HG02973 (cell line): ENCODE results near the gene FAM171A2.
"Not testable (repeated sequence)": the region's sequence is repeated elsewhere in the genome, so short reads cannot be mapped to it uniquely, and the experiment has no call there.

ENCODE experiments used
- ATAC-seq: cut with Tn5 transposase; IDR thresholded peaks from one replicate; pipeline ENCODE4 v1.9.1; 2021; ENCODE audit warnings: moderate library complexity; ENCODE audit not compliant: unreplicated experiment

FAM171A2 gene

DNA sequence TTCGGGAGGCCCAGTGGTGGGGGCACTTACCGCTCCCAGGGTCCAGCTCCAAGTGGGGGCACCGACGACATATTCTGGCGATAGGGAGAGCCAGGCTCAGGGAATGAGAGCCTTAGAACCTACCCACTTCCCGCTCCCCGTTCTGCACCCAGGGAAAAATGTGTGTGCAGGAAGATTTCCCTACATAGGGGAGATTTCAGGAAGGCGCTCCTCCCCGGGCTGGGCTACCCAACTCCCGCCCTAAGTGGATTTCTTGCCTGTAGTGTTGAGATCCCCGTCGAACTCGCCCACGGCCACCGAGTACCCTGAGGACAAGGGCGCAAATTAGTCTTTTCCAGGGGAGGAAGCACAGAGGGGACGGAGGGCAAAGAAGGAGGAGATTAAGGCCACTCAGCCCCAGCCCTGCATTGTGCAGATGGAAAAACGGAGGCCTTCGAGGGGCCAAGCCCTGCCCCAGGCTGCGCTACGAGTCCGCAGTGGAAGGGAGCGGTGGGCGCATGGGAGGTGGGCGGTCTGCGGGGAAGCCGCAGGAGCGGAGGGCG lies 20.7 kb upstream of the FAM171A2 start:
- ATAC-seq, result no peak

DNA sequence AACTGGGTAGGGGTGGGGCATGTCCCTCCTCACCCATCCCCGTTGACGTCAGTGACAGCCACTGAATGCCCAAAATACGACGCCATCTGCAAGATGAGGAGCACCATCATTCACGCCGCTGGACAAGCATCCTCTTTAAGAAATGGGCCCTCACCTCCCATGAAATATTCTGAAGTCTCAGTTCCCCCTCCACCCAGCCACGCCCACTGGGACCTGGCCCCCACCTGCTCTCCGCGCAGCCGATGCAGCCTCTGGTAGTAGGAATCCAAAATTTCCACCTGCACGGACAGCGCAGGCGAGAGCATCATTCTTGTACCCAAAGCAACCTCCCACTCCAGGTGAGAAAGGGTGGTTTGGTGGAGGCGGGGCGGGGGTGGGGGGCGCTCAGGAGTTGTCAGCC lies 20.2 kb upstream of the FAM171A2 start:
- no peak for ATAC-seq

DNA sequence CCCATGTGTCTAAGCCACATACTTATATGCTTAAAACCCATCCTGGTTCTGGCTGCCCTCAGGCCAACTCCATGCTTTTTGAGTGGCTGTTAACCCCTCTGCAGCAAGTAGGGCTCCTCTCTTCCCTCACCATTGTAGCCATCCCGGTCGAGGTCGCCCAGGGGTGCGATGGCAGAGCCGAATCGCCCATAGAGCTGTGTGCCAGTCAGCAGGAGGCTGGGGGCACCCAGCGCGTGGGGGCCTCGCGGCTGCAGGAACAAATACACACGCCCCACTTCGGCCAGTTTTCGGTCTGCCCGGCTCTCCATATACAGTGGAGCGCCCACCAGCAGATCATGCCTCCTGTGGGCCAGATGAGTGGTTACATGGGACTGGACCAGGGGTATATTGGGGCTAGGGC lies 19.7 kb upstream of the FAM171A2 start:
- ATAC-seq, result no peak

DNA sequence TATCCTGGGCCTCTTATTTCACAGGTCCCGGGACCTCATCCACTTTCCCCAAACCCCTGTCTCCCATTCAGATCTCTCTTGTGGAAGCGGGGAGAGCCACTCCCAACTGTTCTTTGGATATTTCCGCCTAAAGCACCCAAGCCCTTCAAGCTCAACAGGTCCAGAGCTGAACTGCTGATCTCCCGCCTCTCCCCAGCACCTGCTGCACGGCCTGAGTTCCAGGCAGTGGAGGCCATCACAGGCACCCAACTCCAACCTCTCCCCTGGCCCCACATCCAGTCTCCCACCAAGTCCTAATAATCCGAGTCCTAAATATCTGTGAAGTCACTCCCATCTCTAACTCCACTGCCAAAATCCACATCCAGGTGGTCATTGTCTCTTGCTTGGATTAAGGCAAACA lies 19.3 kb upstream of the FAM171A2 start:
- ATAC-seq, result no peak

DNA sequence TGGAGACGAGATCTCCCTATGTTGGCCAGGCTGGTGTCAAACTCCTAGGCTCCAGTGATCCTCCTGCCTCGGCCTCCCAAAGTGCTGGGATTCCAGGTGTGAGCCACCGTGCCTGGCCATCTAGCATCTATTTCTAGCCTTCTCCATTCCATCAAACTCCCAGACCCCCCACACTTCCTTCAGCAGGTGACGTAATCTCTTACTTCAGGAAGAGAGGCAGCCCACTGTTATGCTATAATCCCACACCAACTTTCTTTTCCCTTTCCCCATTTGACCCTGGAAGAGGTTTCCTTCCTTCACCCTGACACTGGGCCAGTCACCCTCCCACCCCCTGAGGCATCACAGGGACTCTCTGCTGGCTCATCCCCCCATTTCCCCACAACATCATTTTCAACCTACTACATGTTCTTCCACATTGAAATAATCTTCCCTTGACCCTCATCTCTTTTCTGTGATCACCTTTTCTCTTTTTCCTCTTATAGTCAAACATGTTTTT lies 18.2 kb upstream of the FAM171A2 start:
- ATAC-seq, result no peak

DNA sequence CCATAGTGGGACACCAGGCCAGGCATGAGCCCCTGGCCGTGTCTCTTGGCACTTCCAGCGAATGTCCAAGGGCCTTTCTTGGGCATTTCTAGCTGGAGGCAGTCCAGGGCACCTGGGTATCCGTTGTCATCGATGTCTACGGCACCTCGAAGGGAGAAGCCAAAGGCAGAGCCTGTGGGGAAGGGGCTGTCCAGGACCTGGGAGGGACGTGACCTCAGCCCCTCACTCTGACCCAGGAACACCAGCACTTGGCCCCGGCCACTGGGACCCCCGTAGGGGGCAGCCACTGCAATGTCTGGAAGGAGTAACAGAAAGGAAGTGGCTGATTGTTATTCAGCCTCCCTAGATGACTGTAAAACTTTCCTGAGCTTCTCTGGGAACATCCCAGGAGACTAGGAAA lies 17.1 kb upstream of the FAM171A2 start:
- ATAC-seq, result no peak

DNA sequence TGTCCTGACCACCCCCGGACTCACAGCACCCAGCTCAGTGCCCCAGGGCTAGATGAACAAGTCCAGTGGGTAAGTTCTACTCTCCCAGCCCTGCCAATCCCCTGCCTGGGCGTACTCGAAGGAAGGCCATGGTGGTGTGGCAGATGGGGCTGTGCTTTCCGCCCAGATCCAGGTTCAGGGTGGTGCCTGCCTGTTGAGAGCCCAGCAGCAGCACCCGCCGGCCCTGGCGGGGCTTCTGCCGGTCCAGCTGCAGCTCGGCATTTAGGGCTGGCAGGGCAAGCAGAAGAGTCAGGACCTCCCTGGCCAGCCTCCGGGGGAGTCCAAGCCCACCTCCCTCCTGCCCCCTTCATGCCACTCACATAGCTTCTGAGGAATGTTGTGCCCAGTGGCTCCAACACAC lies 16.2 kb upstream of the FAM171A2 start:
- ATAC-seq, result no peak

DNA sequence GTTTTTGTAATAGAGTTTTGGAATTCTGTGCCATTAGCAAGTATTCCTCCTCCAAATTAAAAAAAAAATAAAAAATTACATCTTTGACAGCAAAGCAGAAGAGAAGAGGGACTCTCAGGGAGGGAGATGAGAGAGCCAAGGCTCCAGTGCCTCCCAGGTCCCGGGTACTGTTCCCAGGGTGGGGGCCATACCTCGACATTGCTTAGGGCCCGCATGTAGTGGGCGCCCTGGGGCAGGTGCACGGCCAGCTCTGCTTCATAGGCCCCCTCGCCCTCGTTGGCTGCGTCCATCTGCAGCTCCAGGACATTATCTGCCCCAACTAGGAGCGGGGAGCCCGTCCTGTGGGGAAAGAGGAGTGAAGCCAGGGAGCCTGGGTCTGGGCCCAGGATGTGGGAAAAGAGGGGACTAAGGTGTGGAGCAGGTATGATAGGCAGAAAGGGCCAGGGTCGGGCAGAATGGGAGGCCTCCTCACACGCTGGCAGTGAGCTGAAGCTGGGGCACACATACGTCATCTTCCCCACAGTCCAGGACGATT lies 14.6 kb upstream of the FAM171A2 start:
- ATAC-seq, result no peak

DNA sequence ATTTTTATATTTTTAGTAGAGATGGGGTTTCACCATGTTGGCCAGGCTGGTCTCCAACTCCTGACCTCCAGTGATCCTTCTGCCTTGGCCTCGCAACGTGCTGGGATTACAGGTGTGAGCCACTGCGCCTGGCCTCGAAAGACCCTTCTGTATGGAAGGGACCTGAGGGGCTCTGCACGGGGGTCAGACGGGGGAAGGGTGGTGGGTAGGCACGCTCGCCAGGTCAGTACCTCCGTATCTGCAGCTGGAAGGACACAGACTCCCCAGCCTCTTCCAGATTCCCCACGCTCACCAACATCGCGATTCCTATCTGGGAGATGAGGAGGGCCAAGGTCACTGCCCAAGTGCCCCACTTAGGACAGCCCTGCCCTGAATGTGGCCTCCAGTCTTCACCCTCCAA lies 13.1 kb upstream of the FAM171A2 start:
- no peak for ATAC-seq

DNA sequence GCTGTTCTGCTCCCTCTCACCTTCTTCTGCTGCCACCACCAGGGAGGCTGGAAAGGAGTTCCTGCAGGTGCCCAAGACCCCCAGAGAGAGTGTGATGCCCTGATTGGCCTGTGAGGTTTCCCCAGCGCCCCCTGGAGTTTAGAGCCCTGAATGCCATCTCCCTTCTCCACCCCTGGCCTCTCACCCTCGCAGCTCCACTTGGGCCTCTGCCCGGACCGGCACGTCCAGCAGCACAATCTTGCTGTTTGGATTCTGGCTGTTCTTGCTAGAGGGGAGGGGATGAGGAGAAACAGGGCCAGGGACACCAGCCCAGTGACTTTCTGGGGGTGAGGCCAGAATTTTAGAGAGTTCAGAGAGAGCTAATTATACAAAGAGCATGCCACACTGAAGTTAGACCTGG lies 12.5 kb upstream of the FAM171A2 start:
- no peak for ATAC-seq

DNA sequence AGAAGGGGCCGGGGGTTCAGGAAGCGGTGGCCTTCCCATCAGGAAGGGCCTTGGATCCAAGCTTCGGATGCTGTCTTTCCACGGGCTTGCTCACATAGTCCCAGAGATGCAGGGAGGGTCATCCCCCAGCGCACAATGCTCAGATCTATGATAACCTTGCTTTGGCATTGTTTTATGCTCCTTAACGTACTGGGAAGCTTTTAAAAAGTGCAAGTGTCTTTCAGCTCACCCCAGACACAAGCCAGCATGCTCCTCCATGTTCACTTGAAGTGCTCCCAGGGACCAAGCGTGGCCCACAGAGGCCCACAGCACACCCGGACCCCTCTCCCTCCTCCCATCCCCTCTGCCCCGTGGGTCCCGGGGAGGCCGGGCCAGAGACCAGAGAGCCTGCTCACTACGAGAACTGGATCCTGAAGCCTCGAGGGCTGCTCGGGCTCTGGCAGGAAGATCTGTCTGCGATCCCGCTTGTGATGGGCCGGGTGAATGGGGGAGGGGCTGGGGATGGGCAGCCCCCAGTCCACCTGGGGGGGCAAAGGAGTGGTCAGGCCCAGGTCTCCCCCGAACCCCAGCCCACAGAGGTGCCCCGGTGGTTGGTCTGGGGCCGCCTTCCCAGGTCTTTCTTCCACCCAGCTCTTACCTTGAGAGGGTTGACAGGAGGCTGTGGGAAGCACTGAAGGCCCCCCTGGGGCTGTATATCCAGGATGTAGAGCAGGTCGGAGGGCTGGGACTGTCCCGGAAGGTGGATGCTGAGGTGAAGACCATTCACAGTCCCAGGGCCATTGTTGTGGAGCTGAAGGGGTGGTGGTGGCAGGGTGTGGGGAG lies 11.8 kb upstream of the FAM171A2 start:
- ATAC-seq, result no peak

DNA sequence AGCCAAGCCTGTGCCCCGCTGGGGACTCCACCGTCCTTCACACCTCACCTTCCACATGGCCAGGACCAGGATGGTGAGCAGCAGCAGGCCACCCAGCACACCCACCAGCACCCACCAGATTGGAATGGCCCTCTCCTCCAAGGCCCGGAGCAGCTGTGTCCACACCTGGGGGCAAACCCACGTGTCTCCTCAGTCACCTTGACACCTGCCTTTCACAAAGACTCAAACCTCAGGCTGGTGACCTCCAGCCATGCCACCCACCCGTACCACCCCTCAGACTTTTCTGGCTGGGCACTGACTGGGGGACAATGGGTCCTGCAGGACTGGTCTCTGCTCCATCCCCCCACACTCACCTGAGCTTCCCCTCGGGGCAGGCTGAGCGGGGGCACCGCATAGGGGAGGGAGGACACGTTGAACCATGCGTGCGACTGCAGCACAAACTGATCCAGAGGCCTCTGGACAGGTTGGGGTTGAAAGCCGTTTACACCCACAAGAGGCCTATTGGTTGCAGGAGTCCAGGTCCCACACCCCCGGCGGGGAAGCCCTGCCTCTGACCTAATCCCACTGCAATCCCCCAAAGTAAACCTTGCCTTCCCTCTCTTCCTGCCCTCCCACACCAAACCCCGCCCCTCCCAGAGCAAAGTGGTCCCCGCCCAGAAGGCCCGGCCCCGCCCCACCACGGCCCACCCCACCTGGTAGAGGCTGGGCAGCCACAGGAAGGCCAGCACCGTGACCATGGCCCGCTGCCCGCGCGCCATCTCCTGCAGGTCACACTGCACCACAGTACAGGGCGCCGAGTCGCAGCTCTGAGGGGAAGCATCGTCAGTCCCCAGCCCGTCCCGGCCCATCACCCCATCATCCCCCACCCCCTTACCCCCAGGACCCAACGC lies 10.9 kb upstream of the FAM171A2 start:
- ATAC-seq, result no peak

DNA sequence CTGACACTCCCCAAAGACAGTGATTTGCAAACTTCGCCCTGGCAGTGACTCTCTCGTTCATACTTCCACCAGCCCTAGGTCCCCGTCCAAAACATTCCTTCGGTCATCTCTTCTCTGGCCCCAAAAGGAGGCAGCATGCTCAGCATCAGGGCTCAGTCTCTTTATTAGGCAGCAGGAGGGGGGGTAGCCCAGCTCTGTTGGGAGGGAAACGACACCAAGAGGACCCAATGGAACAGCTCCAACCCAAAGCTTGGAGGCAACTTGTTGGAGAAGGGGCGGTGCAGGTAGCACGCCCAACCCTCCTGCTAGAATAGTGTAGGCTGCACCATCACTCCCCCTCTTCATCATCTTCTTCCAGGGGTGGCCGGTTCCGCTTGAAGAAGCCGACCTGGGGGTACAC lies 8.4 kb upstream of the FAM171A2 start:
- no peak for ATAC-seq

DNA sequence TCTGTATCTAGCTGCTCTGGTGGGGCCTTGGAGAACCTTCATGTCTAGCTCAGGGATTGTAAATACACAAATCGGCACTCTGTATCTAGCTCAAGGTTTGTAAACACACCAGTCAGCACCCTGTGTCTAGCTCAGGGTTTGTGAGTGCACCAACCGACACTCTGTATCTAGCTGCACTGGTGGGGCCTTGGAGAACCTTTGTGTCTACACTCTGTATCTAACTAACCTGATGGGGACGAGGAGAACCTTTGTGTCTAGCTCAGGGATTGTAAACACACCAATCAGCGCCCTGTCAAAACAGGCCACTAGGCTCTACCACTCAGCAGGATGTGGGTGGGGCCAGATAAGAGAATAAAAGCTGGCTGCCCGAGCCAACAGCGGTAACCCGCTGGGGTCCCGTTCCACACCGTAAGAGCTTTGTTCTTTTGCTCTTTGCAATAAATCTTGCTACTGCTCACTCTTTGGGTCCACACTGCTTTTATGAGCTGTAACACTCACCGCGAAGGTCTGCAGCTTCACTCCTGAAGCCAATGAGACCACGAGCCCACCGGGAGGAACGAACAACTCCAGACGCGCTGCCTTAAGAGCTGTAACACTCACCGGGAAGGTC lies 5.9 kb upstream of the FAM171A2 start:
- ATAC-seq, result not testable (repeated sequence)

DNA sequence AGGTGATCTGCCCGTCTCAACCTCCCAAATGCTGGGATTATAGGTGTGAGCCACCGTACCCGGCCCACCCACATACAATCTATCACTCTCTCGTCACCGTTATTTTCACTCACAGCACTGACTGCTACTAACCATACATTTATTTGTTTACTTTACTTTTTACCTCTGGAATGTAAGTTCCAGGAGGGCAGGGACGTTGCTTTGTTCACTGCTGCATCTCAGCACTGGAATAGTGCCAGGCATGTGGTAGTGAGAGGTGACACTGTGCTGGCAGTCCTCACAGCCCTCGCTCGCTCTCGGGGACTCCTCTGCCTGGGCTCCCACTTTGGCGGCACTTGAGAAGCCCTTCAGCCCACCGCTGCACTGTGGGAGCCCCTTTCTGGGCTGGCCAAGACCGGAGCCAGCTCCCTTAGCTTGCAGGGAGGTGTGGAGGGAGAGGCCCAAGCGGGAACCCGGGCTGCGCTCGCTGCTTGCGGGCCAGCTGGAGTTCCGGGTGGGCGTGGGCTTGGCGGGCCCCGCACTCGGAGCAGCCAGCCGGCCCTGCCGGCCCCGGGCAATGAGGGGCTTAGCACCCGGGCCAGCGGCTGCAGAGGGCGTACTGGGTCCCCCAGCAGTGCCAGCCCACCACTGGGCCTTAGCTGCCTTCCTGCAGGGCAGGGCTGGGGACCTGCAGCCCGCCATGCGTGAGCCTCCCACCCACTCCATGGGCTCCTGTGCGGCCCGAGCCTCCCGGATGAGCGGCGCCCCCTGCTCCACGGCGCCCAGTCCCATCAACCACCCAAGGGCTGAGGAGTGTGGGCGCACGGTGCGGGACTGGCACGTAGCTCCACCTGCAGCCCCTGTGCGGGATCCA lies 5.0 kb upstream of the FAM171A2 start:
- not testable (repeated sequence) for ATAC-seq

DNA sequence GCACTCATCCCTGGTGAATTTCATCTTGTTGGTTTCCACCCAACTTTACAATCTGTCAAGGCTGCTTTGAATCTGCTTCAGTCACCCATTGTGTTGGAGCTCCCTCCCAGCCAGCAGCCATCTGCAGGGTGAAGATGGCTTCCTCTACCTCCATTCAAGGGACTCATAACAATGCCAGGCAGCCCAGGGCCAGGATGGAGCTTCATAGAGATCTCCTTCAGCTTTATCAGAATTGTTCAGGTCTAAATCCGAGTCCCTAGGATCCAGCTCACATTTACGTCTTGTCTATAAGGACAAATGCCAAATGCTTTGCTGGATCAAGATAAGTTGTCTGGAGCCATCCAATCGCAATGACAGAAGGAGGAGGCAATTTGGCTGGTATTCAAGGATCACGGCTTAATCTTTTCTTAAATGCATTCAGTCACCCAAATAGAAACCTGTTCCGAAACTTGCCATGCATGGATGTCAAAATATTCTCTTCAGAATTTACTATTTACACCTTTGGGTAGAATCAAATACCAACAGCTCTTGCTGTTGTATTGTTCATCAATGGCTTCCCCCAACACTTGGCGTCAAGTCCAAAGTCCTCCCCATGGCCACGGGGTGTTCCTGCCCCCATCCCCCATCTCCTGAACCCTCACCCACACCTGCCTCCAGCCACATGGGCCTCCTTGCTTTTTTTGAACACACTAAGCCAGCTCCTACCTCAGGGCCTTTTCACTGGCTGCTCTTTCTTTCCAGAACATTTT lies 3.8 kb upstream of the FAM171A2 start:
- no peak for ATAC-seq

DNA sequence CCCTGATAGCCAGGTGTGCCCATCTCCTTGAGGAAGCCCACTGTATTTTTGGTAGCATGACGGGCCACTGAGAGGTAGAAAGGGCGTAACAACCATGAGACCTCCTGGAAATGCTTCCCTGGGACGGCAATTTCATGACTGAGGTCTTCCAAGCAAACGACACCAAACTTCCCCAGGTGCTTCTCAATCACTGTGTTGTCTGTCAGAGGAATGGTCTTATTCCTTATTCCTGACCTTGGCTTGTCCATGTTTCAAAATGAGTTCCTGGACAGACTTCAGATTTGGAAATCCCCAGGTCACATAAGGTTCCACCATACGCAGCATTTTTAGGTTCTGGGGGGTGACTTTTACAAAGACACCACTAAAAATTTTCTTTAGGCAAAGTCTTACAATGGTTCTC lies 1.4 kb upstream of the FAM171A2 start:
- not testable (repeated sequence) for ATAC-seq

DNA sequence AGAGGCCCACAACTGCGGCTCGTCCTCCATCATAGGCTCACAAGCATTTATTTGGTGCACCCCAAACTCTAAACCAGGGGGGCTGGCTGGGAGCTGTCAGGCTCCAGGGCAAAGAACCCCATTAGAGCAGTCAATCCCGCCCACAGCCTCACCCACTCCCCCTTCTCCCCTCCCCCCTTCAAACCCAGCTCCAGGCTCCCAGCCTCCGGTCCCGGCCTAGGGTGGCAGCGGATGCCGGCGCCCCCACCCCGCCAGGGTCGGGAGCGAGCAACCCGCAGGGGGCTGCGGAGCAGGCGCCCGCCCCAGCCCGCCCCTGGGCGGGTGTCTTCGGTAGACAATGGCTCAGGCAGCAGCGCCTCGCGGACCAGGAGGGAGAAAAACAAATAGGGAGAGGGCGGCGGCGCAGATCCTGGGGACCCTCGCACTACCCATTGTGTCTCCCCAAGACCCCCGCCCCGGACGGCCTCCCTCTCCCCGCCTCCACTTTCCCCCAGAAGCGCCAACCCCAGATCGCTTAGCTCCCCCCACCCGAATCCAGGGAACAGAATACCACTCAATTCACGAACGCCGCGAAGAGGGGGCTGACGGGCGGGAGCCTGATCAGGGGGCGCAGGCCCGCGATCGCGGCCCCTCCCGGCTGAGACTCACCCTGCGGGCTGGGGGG lies 572 bp downstream of the FAM171A2 start:
- no peak for ATAC-seq

DNA sequence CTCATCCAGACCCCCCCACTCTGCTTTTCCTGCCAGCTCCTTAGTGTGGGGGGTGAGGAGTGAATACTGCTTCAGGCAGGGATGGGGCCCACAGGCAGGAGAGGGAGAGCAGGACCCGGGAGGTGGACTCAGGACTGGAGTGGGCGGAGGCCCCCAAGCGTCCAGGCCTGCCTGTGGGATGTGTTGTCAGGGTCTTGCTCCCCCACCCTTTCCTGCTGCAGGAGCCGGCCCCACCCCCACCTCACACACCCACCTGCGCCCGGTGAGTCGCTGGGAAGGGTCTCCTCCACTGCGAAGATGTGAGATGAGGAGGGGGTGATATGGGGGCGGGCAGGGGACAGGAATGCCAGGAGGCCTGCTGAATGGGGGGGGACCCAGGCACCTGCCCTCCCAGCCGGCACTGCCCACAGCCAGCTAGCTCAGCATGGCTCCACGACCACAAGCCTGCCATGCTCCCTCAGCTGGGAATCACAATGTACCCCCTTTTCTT lies 1.1 kb downstream of the FAM171A2 start:
- ATAC-seq, result no peak
